Measurements from ENCODE around the gene BSPRY.

Gene BSPRY

DNA sequence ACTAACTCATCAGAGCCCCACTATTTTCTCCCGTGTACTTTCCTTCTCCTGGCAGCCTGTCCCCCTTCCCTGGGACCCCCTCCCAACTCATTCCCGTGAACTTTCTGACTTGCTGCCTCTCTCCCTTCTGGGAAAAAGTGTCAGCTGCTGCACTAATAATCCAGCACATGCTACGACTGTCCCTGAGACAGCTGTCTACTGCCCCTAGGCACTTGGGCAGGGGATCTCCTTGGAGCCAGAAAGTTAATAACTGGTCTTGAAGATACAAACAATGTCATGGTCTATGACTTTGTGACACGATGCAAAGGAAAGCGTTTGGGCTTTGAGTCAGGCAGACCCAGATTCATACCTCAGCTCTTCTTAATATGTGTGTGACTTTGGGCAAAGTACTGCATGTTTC is 36.1 kb upstream of the BSPRY start:
- no peaks in the 10 kb centered on the region for H3K79me2 ChIP-seq (ENCODE audit: insufficient read depth, low read length)
- no peaks in the 10 kb centered on the region for H3F3A ChIP-seq (ENCODE audit: low read depth)
- no peaks in the 10 kb centered on the region for H4K20me1 ChIP-seq (ENCODE audit: insufficient read depth, low read length, poor library complexity, severe bottlenecking)
- no peak overlapping the region for H2AFZ ChIP-seq (ENCODE audit: low read length)
- H3K27me3 ChIP-seq (ENCODE audit: insufficient read depth, low read length, poor library complexity, severe bottlenecking), result no peaks in the 10 kb centered on the region
- H3K4me1 ChIP-seq (ENCODE audit: insufficient read depth, low read length, poor library complexity, severe bottlenecking), result no peaks in the 10 kb centered on the region
- H3K9me3 ChIP-seq (ENCODE audit: insufficient read depth, low read depth, low read length), result no peaks in the 10 kb centered on the region
- no peak overlapping the region for H3K9ac ChIP-seq (ENCODE audit: low read depth, low read length, poor library complexity, severe bottlenecking)
- TF ChIP-seq EZH2phosphoT487 (IDR thresholded peaks at IDR 0.05; ENCODE audit: borderline replicate concordance), result no peak
- TF ChIP-seq, protein P1, sequence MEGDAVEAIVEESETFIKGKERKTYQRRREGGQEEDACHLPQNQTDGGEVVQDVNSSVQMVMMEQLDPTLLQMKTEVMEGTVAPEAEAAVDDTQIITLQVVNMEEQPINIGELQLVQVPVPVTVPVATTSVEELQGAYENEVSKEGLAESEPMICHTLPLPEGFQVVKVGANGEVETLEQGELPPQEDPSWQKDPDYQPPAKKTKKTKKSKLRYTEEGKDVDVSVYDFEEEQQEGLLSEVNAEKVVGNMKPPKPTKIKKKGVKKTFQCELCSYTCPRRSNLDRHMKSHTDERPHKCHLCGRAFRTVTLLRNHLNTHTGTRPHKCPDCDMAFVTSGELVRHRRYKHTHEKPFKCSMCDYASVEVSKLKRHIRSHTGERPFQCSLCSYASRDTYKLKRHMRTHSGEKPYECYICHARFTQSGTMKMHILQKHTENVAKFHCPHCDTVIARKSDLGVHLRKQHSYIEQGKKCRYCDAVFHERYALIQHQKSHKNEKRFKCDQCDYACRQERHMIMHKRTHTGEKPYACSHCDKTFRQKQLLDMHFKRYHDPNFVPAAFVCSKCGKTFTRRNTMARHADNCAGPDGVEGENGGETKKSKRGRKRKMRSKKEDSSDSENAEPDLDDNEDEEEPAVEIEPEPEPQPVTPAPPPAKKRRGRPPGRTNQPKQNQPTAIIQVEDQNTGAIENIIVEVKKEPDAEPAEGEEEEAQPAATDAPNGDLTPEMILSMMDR (conservative IDR thresholded peaks at IDR 0.05; ENCODE audit: low read length), result no peak
- no peak overlapping the region for H3K4me2 ChIP-seq (ENCODE audit: low read depth, low read length, poor library complexity, severe bottlenecking)
- no peaks in the 10 kb centered on the region for H3K36me3 ChIP-seq (ENCODE audit: insufficient read depth, low read length)
- no peaks in the 10 kb centered on the region for H3K9me2 ChIP-seq (replicated peaks; ENCODE audit: low read depth, low read length)
- H3K4me3 ChIP-seq (ENCODE audit: low read length, poor library complexity, severe bottlenecking), result no peak overlapping the region

DNA sequence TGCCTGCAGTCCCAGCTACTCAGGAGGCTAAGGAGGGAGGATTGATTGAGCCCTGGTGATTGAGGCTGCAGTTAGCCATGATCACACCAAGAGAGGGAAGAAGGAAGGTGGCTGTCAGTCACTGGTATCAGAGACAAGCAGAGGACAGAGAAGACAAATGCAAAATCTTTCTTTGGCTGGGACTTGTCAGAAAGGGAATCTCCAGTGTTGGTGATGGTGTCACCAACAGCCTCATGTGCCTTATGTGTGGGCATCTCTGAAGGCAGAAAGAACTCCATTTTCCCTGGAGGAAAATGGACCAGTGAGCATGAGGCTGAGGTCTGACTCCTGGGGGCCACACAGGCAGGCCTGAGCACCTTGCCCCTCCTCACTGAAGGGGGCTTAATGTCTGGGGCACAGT is 34.1 kb upstream of the BSPRY start:
- Histone ChIP-seq H3K4me2 (ENCODE audit: low read depth, low read length, poor library complexity, severe bottlenecking) (no peak overlapping the region), H3K36me3 (ENCODE audit: insufficient read depth, low read length) (no peaks in the 10 kb centered on the region), H3K9me3 (ENCODE audit: insufficient read depth, low read depth, low read length) (no peaks in the 10 kb centered on the region), H3K4me1 (ENCODE audit: insufficient read depth, low read length, poor library complexity, severe bottlenecking) (no peaks in the 10 kb centered on the region), H3F3A (ENCODE audit: low read depth) (no peaks in the 10 kb centered on the region), H3K79me2 (ENCODE audit: insufficient read depth, low read length) (no peaks in the 10 kb centered on the region), H3K9me2 (replicated peaks; ENCODE audit: low read depth, low read length) (no peaks in the 10 kb centered on the region), H3K4me3 (ENCODE audit: low read length, poor library complexity, severe bottlenecking) (no peak overlapping the region), H4K20me1 (ENCODE audit: insufficient read depth, low read length, poor library complexity, severe bottlenecking) (no peaks in the 10 kb centered on the region), H3K9ac (ENCODE audit: low read depth, low read length, poor library complexity, severe bottlenecking) (no peak overlapping the region), H3K27me3 (ENCODE audit: insufficient read depth, low read length, poor library complexity, severe bottlenecking) (no peaks in the 10 kb centered on the region), H2AFZ (ENCODE audit: low read length) (no peak overlapping the region)
- no peak for TF ChIP-seq EZH2phosphoT487 (IDR thresholded peaks at IDR 0.05; ENCODE audit: borderline replicate concordance)
- TF ChIP-seq, protein P1 (conservative IDR thresholded peaks at IDR 0.05; ENCODE audit: low read length), result no peak

DNA sequence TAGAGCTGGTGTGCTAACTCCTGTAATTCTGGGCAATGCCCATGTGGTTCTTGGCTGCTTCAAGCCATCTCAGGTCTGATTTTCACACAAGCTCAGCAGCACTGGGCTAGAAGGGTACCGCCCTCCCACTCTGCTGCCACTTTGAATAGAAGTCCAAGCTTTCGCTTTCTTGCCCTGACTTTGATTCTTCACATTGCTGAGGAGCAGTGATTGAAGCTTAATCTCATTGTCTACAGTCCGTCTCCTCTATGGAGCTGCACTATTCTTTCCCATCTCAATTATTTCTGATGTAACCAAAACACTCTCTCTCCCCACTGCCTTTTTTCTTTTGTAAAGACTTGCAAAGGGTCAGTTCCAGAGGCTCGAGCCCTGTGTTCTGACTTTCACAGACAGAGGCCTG is 33.3 kb upstream of the BSPRY start:
- TF ChIP-seq, protein P1 (conservative IDR thresholded peaks at IDR 0.05; ENCODE audit: low read length), result no peak
- no peak for TF ChIP-seq EZH2phosphoT487 (IDR thresholded peaks at IDR 0.05; ENCODE audit: borderline replicate concordance)
- no peaks in the 10 kb centered on the region for H3K4me1 ChIP-seq (ENCODE audit: insufficient read depth, low read length, poor library complexity, severe bottlenecking)
- no peaks in the 10 kb centered on the region for H3K9me3 ChIP-seq (ENCODE audit: insufficient read depth, low read depth, low read length)
- H3K36me3 ChIP-seq (ENCODE audit: insufficient read depth, low read length), result no peaks in the 10 kb centered on the region
- H3K27me3 ChIP-seq (ENCODE audit: insufficient read depth, low read length, poor library complexity, severe bottlenecking), result no peaks in the 10 kb centered on the region
- no peaks in the 10 kb centered on the region for H3F3A ChIP-seq (ENCODE audit: low read depth)
- H3K4me3 ChIP-seq (ENCODE audit: low read length, poor library complexity, severe bottlenecking), result no peak overlapping the region
- no peaks in the 10 kb centered on the region for H3K79me2 ChIP-seq (ENCODE audit: insufficient read depth, low read length)
- no peak overlapping the region for H2AFZ ChIP-seq (ENCODE audit: low read length)
- H3K4me2 ChIP-seq (ENCODE audit: low read depth, low read length, poor library complexity, severe bottlenecking), result no peak overlapping the region
- H4K20me1 ChIP-seq (ENCODE audit: insufficient read depth, low read length, poor library complexity, severe bottlenecking), result no peaks in the 10 kb centered on the region
- no peak overlapping the region for H3K9ac ChIP-seq (ENCODE audit: low read depth, low read length, poor library complexity, severe bottlenecking)
- no peaks in the 10 kb centered on the region for H3K9me2 ChIP-seq (replicated peaks; ENCODE audit: low read depth, low read length)

All from Loucy (cell line).